HepG2 (cell line): ENCODE data around the gene FLVCR1. TPM values are rescaled to one million over a fixed set of nuclear protein-coding genes. Genes with fewer than 3 reads are reported as not detected.
A peak's percentile ranks its signal among the peaks of the same experiment; 100 is the strongest.

Experiments used
- DPF2 ChIP-seq: sonication (generic); formaldehyde crosslinking; IDR thresholded peaks from 2 replicates; pipeline ENCODE4 v1.4.0; 2020; ENCODE audit warnings: mild to moderate bottlenecking, low read depth, missing genetic modification reagents, borderline replicate concordance
- FOXJ3 ChIP-seq: sonication (generic); formaldehyde crosslinking; IDR thresholded peaks from 2 replicates; pipeline ENCODE4 v1.4.0; 2020; ENCODE audit warnings: missing genetic modification reagents, mild to moderate bottlenecking, borderline replicate concordance
- GFI1 ChIP-seq: sonication (generic); formaldehyde crosslinking; IDR thresholded peaks from 2 replicates; pipeline ENCODE4 v1.5.0; 2020; ENCODE audit warnings: missing genetic modification reagents, mild to moderate bottlenecking, borderline replicate concordance
- HMG20A ChIP-seq: IDR thresholded peaks from 2 replicates; pipeline ENCODE4 v1.6.1; 2016; ENCODE audit warnings: borderline replicate concordance
- HNF4A ChIP-seq: sonication (generic); formaldehyde crosslinking; IDR thresholded peaks from 2 replicates; pipeline ENCODE4 v1.4.0; 2020; ENCODE audit warnings: missing genetic modification reagents
- IRF2 ChIP-seq: IDR thresholded peaks from 2 replicates; pipeline ENCODE4 v1.6.1; 2018; ENCODE audit warnings: missing genetic modification reagents, missing compliant biosample characterization
- MBNL3 ChIP-seq: fragments of 250-450 bp; sonication (Bioruptor Pico); conservative IDR thresholded peaks from 2 replicates; pipeline ENCODE4 v1.8.0; 2022; ENCODE audit warnings: mild to moderate bottlenecking, inconsistent platforms
- MED1 ChIP-seq: sonication (generic); formaldehyde crosslinking; IDR thresholded peaks from 2 replicates; pipeline ENCODE4 v1.4.0; 2020; ENCODE audit warnings: missing genetic modification reagents
- NFYB ChIP-seq: sonication (generic); formaldehyde crosslinking; IDR thresholded peaks from 2 replicates; pipeline ENCODE4 v1.4.0; 2020; ENCODE audit warnings: missing genetic modification reagents
- PHF5A ChIP-seq: IDR thresholded peaks from one replicate; pipeline ENCODE4 v1.6.1; 2018; ENCODE audit warnings: low read depth, missing genetic modification reagents; ENCODE audit not compliant: unreplicated experiment
- RARA ChIP-seq: IDR thresholded peaks from 2 replicates; pipeline ENCODE4 v1.6.1; 2016; ENCODE audit warnings: missing genetic modification reagents, missing compliant biosample characterization
- TEAD3 ChIP-seq: optimal IDR thresholded peaks from 2 replicates; pipeline ENCODE3; 2016; ENCODE audit warnings: borderline replicate concordance
- YEATS4 ChIP-seq: sonication (generic); formaldehyde crosslinking; IDR thresholded peaks from 2 replicates; pipeline ENCODE4 v1.4.0; 2020; ENCODE audit warnings: missing genetic modification reagents, borderline replicate concordance
- ZNF317 ChIP-seq: sonication (generic); formaldehyde crosslinking; IDR thresholded peaks from 2 replicates; pipeline ENCODE4 v1.5.0; 2020; ENCODE audit warnings: mild to moderate bottlenecking, missing genetic modification reagents
- ZNF567 ChIP-seq: sonication (generic); formaldehyde crosslinking; IDR thresholded peaks from 2 replicates; pipeline ENCODE4 v1.8.1; 2023; ENCODE audit warnings: mild to moderate bottlenecking, missing genetic modification reagents, borderline replicate concordance
- polyA plus RNA-seq, 8 experiments: library from polyadenylated mRNA; depleted of rRNA in 3 of 8; stranded (reverse) in 7 of 8; unstranded in 1 of 8; fragments of >200 nt; fragmentation: Illumina TruSeq in 4 of 8; extraction: Trizol in 4 of 8; gene quantifications; 2 replicates each; pipeline versions ENCODE4 v1.2.1 to v1.2.3, GENCODE V29; 2011 to 2016; ENCODE audit warnings: low read depth in 4 of 8, missing spikeins in 1 of 8, mixed read lengths in 1 of 8; ENCODE audit not compliant: insufficient read depth in 1 of 8
- total RNA-seq, 5 experiments: library from RNA; depleted of rRNA; stranded (reverse); fragments of >200 nt; fragmentation: Illumina TruSeq; extraction: Trizol; gene quantifications; 2 replicates each; pipeline ENCODE4 v1.2.3, GENCODE V29; 2016; ENCODE audit warnings: low read depth in 1 of 5
- TF ChIP-seq, protein P1 (sequence below): sonication (generic); formaldehyde crosslinking; IDR thresholded peaks from 2 replicates; pipeline ENCODE4 v1.4.0; 2020; ENCODE audit warnings: missing genetic modification reagents
- TF ChIP-seq, protein P2 (sequence below): IDR thresholded peaks from 2 replicates; pipeline ENCODE4 v1.6.1; 2016
- TF ChIP-seq, protein P3 (sequence below): IDR thresholded peaks from 2 replicates; pipeline ENCODE4 v1.6.1; 2012; ENCODE audit warnings: low read depth, low read length, improper control_type of control experiment
- TF ChIP-seq, protein P4 (sequence below): sonication (generic); formaldehyde crosslinking; IDR thresholded peaks from 2 replicates; pipeline ENCODE4 v1.9.0; 2022; ENCODE audit warnings: low read depth, missing genetic modification reagents
- TF ChIP-seq, protein P5 (sequence below): IDR thresholded peaks from 2 replicates; pipeline ENCODE4 v1.6.1; 2018; ENCODE audit warnings: missing genetic modification reagents, mild to moderate bottlenecking, missing compliant biosample characterization
- TF ChIP-seq, protein P6 (sequence below): sonication (generic); formaldehyde crosslinking; conservative IDR thresholded peaks from 2 replicates; pipeline ENCODE4 v1.4.0; 2020; ENCODE audit warnings: missing genetic modification reagents
- TF ChIP-seq, protein P7 (sequence below): sonication (generic); formaldehyde crosslinking; conservative IDR thresholded peaks from 2 replicates; pipeline ENCODE4 v1.4.0; 2020; ENCODE audit warnings: missing genetic modification reagents

The FLVCR1 gene
- total and polyA plus RNA-seq, 2 of the 13 experiments (the other 11 are each of a cell fraction or from before 2014, with no cell fraction given): 14.8 to 39.8 TPM

DNA sequence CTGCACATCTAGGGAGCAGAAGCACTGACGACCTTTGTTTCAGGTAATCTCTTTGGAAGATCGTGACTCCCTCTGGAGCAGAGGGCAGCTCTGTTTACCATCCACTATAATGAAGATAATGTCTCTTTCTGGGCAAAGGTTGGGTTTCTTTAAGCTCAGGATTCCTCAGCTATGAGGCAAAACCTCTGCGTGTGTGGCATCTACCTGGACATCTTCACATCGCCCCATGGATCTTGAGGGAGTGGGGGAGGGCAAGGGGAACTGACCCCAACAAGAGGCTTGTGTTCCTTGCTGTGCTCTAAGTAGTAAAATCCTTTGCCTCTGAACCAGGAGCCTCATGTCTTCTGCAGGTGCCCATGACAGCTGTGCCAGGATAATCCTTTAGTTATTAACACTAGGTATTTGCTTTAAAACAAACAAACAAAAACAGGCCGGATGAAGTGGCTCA is 30.2 kb upstream of the FLVCR1 start (continued):
- TF ChIP-seq PHF5A (CRISPR knock-in tag): no peak
- TF ChIP-seq HMG20A (CRISPR knock-in tag): peak; percentile 72; the same call in 1 of the 2 replicates
- TF ChIP-seq, protein P1, sequence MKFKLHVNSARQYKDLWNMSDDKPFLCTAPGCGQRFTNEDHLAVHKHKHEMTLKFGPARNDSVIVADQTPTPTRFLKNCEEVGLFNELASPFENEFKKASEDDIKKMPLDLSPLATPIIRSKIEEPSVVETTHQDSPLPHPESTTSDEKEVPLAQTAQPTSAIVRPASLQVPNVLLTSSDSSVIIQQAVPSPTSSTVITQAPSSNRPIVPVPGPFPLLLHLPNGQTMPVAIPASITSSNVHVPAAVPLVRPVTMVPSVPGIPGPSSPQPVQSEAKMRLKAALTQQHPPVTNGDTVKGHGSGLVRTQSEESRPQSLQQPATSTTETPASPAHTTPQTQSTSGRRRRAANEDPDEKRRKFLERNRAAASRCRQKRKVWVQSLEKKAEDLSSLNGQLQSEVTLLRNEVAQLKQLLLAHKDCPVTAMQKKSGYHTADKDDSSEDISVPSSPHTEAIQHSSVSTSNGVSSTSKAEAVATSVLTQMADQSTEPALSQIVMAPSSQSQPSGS (CRISPR knock-in tag): peak; percentile 78
- TF ChIP-seq, protein P2, sequence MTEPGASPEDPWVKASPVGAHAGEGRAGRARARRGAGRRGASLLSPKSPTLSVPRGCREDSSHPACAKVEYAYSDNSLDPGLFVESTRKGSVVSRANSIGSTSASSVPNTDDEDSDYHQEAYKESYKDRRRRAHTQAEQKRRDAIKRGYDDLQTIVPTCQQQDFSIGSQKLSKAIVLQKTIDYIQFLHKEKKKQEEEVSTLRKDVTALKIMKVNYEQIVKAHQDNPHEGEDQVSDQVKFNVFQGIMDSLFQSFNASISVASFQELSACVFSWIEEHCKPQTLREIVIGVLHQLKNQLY (CRISPR knock-in tag): peak; percentile 62; the same call in 1 of the 2 replicates
- peak; percentile 38; the same call in 1 of the 2 replicates for TF ChIP-seq GFI1 (CRISPR knock-in tag)
- peak; percentile 47; the same call in 1 of the 2 replicates for TF ChIP-seq IRF2 (CRISPR knock-in tag)
- TF ChIP-seq ZNF317 (CRISPR knock-in tag): peak; percentile 54; the same call in 1 of the 2 replicates
- TF ChIP-seq, protein P3, sequence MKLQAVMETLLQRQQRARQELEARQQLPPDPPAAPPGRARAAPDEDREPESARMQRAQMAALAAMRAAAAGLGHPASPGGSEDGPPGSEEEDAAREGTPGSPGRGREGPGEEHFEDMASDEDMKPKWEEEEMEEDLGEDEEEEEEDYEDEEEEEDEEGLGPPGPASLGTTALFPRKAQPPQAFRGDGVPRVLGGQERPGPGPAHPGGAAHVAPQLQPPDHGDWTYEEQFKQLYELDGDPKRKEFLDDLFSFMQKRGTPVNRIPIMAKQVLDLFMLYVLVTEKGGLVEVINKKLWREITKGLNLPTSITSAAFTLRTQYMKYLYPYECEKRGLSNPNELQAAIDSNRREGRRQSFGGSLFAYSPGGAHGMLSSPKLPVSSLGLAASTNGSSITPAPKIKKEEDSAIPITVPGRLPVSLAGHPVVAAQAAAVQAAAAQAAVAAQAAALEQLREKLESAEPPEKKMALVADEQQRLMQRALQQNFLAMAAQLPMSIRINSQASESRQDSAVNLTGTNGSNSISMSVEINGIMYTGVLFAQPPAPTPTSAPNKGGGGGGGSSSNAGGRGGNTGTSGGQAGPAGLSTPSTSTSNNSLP: peak; percentile 27; the same call in 1 of the 2 replicates
- TF ChIP-seq, protein P4, sequence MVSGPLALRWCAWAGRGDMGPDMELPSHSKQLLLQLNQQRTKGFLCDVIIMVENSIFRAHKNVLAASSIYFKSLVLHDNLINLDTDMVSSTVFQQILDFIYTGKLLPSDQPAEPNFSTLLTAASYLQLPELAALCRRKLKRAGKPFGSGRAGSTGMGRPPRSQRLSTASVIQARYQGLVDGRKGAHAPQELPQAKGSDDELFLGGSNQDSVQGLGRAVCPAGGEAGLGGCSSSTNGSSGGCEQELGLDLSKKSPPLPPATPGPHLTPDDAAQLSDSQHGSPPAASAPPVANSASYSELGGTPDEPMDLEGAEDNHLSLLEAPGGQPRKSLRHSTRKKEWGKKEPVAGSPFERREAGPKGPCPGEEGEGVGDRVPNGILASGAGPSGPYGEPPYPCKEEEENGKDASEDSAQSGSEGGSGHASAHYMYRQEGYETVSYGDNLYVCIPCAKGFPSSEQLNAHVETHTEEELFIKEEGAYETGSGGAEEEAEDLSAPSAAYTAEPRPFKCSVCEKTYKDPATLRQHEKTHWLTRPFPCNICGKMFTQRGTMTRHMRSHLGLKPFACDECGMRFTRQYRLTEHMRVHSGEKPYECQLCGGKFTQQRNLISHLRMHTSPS (CRISPR knock-in tag): peak; percentile 84
- TF ChIP-seq, protein P5, sequence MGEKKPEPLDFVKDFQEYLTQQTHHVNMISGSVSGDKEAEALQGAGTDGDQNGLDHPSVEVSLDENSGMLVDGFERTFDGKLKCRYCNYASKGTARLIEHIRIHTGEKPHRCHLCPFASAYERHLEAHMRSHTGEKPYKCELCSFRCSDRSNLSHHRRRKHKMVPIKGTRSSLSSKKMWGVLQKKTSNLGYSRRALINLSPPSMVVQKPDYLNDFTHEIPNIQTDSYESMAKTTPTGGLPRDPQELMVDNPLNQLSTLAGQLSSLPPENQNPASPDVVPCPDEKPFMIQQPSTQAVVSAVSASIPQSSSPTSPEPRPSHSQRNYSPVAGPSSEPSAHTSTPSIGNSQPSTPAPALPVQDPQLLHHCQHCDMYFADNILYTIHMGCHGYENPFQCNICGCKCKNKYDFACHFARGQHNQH (CRISPR knock-in tag): peak; percentile 47; the same call in 1 of the 2 replicates
- TF ChIP-seq, protein P6, sequence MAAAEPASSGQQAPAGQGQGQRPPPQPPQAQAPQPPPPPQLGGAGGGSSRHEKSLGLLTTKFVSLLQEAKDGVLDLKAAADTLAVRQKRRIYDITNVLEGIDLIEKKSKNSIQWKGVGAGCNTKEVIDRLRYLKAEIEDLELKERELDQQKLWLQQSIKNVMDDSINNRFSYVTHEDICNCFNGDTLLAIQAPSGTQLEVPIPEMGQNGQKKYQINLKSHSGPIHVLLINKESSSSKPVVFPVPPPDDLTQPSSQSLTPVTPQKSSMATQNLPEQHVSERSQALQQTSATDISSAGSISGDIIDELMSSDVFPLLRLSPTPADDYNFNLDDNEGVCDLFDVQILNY (CRISPR knock-in tag): no peak
- peak; percentile 52 for TF ChIP-seq TEAD3
- no peak for TF ChIP-seq MBNL3 (CRISPR knock-in tag)
- TF ChIP-seq NFYB (CRISPR knock-in tag): no peak
- peak; percentile 63; the same call in 1 of the 2 replicates for TF ChIP-seq FOXJ3
- TF ChIP-seq ZNF567 (CRISPR knock-in tag): no peak
- peak; percentile 89 for TF ChIP-seq HNF4A (CRISPR knock-in tag)
- TF ChIP-seq MED1: peak; percentile 80
- TF ChIP-seq YEATS4 (CRISPR knock-in tag): peak; percentile 64; the same call in 1 of the 2 replicates
- TF ChIP-seq, protein P7, sequence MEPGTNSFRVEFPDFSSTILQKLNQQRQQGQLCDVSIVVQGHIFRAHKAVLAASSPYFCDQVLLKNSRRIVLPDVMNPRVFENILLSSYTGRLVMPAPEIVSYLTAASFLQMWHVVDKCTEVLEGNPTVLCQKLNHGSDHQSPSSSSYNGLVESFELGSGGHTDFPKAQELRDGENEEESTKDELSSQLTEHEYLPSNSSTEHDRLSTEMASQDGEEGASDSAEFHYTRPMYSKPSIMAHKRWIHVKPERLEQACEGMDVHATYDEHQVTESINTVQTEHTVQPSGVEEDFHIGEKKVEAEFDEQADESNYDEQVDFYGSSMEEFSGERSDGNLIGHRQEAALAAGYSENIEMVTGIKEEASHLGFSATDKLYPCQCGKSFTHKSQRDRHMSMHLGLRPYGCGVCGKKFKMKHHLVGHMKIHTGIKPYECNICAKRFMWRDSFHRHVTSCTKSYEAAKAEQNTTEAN: no peak
- TF ChIP-seq DPF2 (CRISPR knock-in tag): peak; percentile 78
- peak; percentile 59 for TF ChIP-seq RARA (CRISPR knock-in tag)
